SK-N-MC (cell line): ENCODE results near the gene DGUOK.

ENCODE experiments used
- EZH2 ChIP-seq: fragments of 200-600 bp; sonication (generic); IDR thresholded peaks from one replicate; pipeline ENCODE4 v1.6.1; 2017; ENCODE audit warnings: antibody characterized with exemption
- FOXP2 ChIP-seq: optimal IDR thresholded peaks from 2 replicates; pipeline ENCODE3; 2011; ENCODE audit warnings: mild to moderate bottlenecking, moderate library complexity; ENCODE audit not compliant: insufficient read depth; ENCODE audit errors: extremely low read length, control extremely low read depth
- POLR2AphosphoS5 ChIP-seq: IDR thresholded peaks from 2 replicates; pipeline ENCODE4 v1.6.1; 2012; ENCODE audit warnings: mild to moderate bottlenecking, low read depth, low read length, borderline replicate concordance

- TF ChIP-seq POLR2AphosphoS5, result no peak
- TF ChIP-seq EZH2, result no peak
- no peak for TF ChIP-seq FOXP2
Measured at GRCh38 chr2:73946215-73946614, 19.5 kb downstream of the DGUOK start.
